Measurements from ENCODE around the gene HMBS.

HMBS gene

DNA sequence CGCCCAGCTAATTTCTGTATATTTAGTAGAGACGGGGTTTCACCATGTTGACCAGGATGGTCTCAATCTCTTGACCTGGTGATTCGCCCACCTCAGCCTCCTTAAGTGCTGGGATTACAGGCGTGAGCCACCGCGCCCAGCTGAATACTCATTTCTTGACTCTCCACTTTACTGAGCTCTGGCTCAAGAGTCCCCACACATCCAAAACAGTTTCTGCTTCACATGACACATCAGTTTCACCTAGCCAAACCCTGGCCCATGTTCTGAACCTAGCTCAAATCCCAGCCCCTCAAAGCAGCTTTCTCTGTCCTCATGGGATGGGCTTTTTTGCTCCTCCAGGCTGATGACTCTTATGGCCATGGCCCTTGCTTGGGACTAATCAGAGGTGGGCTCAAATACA lies 37.5 kb upstream of the HMBS start:
- DNase-seq (ENCODE audit: low read depth): no peak
- TF ChIP-seq, protein P1, sequence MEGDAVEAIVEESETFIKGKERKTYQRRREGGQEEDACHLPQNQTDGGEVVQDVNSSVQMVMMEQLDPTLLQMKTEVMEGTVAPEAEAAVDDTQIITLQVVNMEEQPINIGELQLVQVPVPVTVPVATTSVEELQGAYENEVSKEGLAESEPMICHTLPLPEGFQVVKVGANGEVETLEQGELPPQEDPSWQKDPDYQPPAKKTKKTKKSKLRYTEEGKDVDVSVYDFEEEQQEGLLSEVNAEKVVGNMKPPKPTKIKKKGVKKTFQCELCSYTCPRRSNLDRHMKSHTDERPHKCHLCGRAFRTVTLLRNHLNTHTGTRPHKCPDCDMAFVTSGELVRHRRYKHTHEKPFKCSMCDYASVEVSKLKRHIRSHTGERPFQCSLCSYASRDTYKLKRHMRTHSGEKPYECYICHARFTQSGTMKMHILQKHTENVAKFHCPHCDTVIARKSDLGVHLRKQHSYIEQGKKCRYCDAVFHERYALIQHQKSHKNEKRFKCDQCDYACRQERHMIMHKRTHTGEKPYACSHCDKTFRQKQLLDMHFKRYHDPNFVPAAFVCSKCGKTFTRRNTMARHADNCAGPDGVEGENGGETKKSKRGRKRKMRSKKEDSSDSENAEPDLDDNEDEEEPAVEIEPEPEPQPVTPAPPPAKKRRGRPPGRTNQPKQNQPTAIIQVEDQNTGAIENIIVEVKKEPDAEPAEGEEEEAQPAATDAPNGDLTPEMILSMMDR (IDR thresholded peaks at IDR 0.05; ENCODE audit: insufficient read depth, low read depth, low read length, missing control alignments): no peak
- no peak overlapping the region for H3K4me3 ChIP-seq (ENCODE audit: low read length)

DNA sequence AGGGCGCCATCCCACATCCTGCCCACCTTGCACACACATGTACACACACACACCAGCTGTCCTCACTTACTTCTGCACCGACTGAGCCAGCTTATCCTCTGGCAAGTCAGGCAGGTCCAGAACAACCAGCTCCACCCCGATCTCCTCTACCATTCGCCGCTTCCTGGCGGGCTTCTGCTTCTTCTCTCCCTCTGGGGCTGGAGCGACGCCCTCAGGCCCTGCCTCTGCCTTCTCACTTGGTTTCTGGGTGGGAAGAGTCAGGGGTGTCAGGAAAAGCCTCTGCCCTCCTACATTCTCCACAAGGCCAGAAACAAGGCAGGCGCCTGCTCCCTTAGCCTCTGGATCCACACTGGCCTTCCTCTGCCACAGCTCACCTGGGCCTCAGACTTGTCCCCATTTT lies 36.0 kb upstream of the HMBS start:
- no peak overlapping the region for H3K4me3 ChIP-seq (ENCODE audit: low read length)

DNA sequence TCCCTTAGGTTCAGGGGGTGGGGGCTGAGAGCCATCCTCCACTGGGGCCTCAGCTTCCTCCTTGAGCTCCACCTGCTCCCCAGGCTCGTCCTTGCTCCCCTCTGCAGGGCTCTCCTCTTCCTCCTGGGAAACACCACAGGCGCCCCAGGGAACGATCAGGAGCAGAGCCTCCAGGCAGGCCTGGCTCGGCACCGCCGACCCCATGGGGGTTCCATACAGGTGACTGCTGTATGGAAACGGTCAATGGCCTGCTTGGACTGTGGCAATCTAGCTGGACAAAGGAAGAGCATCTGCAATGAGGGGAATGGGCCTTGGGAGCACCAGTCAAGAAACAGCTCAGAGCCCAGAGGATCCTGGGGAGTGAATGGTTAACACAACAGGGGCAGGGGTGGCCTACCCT lies 35.6 kb upstream of the HMBS start:
- TF ChIP-seq, protein P1 (IDR thresholded peaks at IDR 0.05; ENCODE audit: insufficient read depth, low read depth, low read length, missing control alignments): no peak
- no peak overlapping the region for H3K4me3 ChIP-seq (ENCODE audit: low read length)
- DNase-seq (ENCODE audit: low read depth): no peak

More for the DNA sequence above, 36.0 kb upstream of the HMBS start:
- no peak for DNase-seq (ENCODE audit: low read depth)
- TF ChIP-seq, protein P1 (IDR thresholded peaks at IDR 0.05; ENCODE audit: insufficient read depth, low read depth, low read length, missing control alignments): no peak

DNA sequence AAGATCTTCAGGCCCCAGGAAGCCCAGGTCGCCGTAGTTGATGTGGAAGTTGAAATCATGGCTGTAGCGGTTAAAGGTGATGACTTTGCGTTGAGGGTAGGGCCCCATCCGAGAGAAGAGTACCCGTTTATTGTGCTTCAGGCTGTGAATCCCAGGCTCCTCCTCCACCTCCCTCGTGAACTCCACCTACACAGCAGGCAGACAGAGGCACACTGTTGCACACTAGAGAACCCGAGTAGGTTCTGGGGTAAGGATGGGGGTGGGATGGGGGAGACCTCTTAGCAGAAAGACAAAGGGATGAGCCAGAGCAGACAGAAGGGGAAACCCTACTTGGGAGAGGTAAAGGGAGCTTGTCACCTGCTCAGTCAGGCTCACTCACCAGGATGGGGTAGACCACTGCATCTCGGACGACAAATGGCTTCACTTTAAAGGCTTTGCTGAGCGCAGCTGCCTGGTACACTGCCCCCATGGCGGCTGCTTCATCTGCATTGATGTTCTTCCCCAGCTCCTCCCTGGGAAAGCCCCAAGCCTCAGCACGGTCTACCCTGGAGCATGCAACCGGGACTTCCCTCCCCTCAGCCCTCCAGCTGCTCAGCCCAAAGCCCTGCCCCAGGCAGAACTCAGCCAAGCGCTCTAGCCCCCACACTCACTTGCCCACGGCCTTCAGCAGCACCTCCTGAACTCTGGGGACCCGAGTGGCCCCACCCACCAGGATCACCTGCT lies 33.1 kb upstream of the HMBS start:
- no peak overlapping the region for H3K4me3 ChIP-seq (ENCODE audit: low read length)
- DNase-seq (ENCODE audit: low read depth): no peak
- TF ChIP-seq, protein P1 (IDR thresholded peaks at IDR 0.05; ENCODE audit: insufficient read depth, low read depth, low read length, missing control alignments): no peak

DNA sequence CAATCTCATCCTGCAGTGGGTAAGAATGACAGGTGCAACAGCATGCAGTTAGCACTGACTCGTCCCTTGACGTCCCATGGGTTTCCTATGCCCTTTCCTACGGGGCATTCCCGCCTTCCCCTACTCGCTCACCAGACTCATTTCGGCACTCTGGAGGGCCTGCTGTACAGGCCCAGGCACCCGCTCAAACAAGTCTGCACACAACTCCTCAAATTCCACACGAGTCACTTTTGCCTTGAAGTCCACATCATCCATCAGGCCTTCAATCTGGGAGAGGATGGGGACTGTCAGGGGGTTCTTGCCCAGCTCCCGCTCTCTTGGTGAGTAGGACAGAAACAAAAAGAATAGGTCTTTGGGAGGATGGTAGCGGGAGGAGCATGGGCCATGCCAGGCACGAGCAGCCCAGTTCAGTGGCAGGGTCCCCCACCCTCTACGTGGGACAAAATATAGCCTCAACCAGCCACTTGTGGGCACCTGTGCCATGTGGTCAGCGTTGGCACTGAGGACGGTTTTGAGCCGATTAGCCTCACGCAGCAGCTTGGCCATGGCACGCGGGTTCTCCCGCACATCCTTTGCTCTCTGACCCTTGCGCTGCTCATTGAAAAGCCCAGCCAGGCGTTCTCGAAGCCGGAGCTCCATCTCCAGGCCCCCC lies 32.4 kb upstream of the HMBS start:
- H3K4me3 ChIP-seq (ENCODE audit: low read length): no peak overlapping the region
- TF ChIP-seq, protein P1 (IDR thresholded peaks at IDR 0.05; ENCODE audit: insufficient read depth, low read depth, low read length, missing control alignments): no peak
- DNase-seq (ENCODE audit: low read depth): peak; percentile 55

DNA sequence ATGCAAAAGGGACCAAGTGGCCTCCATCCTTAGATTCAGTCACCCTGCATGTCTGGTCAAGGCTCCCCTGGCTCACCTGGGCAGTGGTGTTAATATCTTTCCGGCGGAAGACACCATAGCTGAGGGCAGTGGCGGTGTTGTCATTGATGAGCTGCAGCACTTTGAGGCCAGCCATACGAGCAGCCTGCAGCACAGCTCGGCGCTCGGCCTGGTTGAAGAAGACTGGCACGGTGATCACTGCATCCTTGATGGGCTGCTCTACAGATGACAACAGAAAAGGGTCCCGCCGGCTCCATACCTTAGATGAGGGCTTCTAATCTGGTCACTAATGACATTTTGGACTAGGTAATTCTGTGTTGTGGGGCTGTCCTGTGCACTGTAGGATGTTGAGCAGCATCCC lies 30.3 kb upstream of the HMBS start:
- no peak for DNase-seq (ENCODE audit: low read depth)
- no peak overlapping the region for H3K4me3 ChIP-seq (ENCODE audit: low read length)
- TF ChIP-seq, protein P1 (IDR thresholded peaks at IDR 0.05; ENCODE audit: insufficient read depth, low read depth, low read length, missing control alignments): no peak
